ENCODE data around the gene KCNH6. TPM values are rescaled to one million over a fixed set of nuclear protein-coding genes. Genes with fewer than 3 reads are reported as not detected.

Gene KCNH6
- polyA plus RNA-seq, 1 of the 3 experiments (the other 2 are of a cell fraction) = 0.15 TPM

GRCh38 chr17:63552211-63552610 is 29.1 kb downstream of the KCNH6 start (continued):
- TF ChIP-seq ELF1 (IDR thresholded peaks at IDR 0.05) (no peak), NRF1 (IDR thresholded peaks at IDR 0.05; ENCODE audit: low read depth, low read length) (no peak), FOXM1 (IDR thresholded peaks at IDR 0.05; ENCODE audit: low read depth) (no peak)

DNA sequence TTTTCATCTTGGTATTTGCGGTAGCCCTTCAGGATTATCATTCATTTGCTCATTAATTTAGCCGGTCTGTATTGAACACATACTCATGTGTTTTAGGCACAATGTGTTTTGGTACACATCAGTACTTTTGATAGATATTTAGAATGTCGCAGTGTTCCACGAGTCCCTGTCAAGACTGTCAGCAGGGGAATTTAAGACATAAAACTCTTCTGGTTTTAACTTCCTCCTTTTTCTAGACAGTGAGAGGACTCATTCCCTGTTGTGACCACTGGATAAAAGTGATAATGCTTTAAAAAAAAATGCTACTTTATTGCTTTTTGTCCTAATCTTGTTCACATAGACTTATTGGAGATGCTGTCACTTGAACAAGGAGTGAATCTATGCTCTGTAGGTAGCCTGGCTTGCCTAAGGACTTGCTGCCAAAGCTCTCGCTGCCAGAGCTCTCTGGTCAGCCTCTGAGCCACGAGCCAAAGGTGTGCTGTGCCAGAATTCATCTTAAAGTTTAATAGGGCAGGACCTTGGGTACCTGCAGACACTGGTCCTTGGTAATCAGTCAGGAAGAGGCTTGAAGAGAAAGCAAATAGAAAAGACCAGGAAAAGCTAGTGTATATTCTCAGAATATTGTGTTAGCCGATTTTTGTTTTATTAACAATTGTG is 32.5 kb downstream of the KCNH6 start:
- peaks cover 90% of the 10 kb centered on the region for H4K20me1 ChIP-seq (ENCODE audit: insufficient read depth)
- WGBS (ENCODE audit: low lambda C conversion rate) = 97% methylated on average over 7 of the region's 7 CpGs
- POLR2A ChIA-PET = interaction anchor here (0.8 kb wide), 1 partner anchor 16 kb away, joined by 3 read pairs; no protein-coding TSS in a partner anchor

GRCh38 chr17:63557416-63557815 is 34.3 kb downstream of the KCNH6 start:
- Histone ChIP-seq H2AFZ (ENCODE audit: low read depth) (no peak overlapping the region), H3K4me3 (ENCODE audit: low read depth in 2 of 2, low read length in 1 of 2) (no peak overlapping the region), H3K4me1 (ENCODE audit: control insufficient read depth in 1 of 2, insufficient read depth in 2 of 2, low read depth in 1 of 2, low read length in 1 of 2) (peaks cover 9 to 18% of the 10 kb centered on the region in 2 experiments; a peak in 2 of 4 replicates), H3K36me3 (replicated peaks in 1 of 2; ENCODE audit: control insufficient read depth in 1 of 2, insufficient read depth in 2 of 2, low read length in 1 of 2) (peaks cover 7 to 29% of the 10 kb centered on the region in 2 experiments), H3K9ac (no peak overlapping the region), H3K27me3 (ENCODE audit: insufficient read depth) (no peaks in the 10 kb centered on the region), H3K79me2 (ENCODE audit: insufficient read depth) (peaks cover 98% of the 10 kb centered on the region), H3K9me3 (no peaks in the 10 kb centered on the region), H3F3A (replicated peaks; ENCODE audit: insufficient read depth) (peaks cover 11% of the 10 kb centered on the region), H3K27ac (ENCODE audit: low read depth in 2 of 2, low read length in 1 of 2) (no peak overlapping the region), H3K9me2 (no peaks in the 10 kb centered on the region), H4K20me1 (ENCODE audit: insufficient read depth) (peaks cover 96% of the 10 kb centered on the region), H3K4me2 (no peak overlapping the region)
- no peak for DNase-seq
- ChIA-PET POLR2A (no interaction called here), CTCF (interaction anchor here (0.9 to 1.5 kb wide), 2 partner anchors 55 to 125 kb away, joined by 4 read pairs; no protein-coding TSS in a partner anchor)
- WGBS (ENCODE audit: low lambda C conversion rate) = 97% methylated on average over 2 of the region's 2 CpGs
- TF ChIP-seq, protein P1, sequence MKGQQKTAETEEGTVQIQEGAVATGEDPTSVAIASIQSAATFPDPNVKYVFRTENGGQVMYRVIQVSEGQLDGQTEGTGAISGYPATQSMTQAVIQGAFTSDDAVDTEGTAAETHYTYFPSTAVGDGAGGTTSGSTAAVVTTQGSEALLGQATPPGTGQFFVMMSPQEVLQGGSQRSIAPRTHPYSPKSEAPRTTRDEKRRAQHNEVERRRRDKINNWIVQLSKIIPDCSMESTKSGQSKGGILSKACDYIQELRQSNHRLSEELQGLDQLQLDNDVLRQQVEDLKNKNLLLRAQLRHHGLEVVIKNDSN (IDR thresholded peaks at IDR 0.05; ENCODE audit: borderline replicate concordance, low read depth) = no peak
- TF ChIP-seq NRF1 (IDR thresholded peaks at IDR 0.05; ENCODE audit: low read depth, low read length) = no peak
- TF ChIP-seq SIN3A (IDR thresholded peaks at IDR 0.05; ENCODE audit: borderline replicate concordance, low read depth, low read length) = no peak
- no peak for TF ChIP-seq USF2 (IDR thresholded peaks at IDR 0.05; ENCODE audit: borderline replicate concordance, low read depth, low read length)
- TF ChIP-seq REST (IDR thresholded peaks at IDR 0.05; ENCODE audit: low read depth, low read length) = no peak
- TF ChIP-seq MXI1 (IDR thresholded peaks at IDR 0.05; ENCODE audit: low read depth, low read length) = no peak
- TF ChIP-seq FOXM1 (IDR thresholded peaks at IDR 0.05; ENCODE audit: low read depth) = no peak
- no peak for TF ChIP-seq RXRA (IDR thresholded peaks at IDR 0.05; ENCODE audit: borderline replicate concordance, low read depth)
- TF ChIP-seq, protein P2, sequence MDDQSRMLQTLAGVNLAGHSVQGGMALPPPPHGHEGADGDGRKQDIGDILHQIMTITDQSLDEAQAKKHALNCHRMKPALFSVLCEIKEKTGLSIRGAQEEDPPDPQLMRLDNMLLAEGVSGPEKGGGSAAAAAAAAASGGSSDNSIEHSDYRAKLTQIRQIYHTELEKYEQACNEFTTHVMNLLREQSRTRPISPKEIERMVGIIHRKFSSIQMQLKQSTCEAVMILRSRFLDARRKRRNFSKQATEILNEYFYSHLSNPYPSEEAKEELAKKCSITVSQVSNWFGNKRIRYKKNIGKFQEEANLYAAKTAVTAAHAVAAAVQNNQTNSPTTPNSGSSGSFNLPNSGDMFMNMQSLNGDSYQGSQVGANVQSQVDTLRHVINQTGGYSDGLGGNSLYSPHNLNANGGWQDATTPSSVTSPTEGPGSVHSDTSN (IDR thresholded peaks at IDR 0.05) = no peak
- no peak for TF ChIP-seq CHD2 (IDR thresholded peaks at IDR 0.05; ENCODE audit: low read length, partially characterized antibody)
- no peak for TF ChIP-seq TEAD4 (IDR thresholded peaks at IDR 0.05; ENCODE audit: borderline replicate concordance, insufficient read depth)
- TF ChIP-seq SMC3 (IDR thresholded peaks at IDR 0.05; ENCODE audit: low read depth, low read length) = no peak

More for the DNA sequence above, 32.5 kb downstream of the KCNH6 start:
- Histone ChIP-seq H3K27me3 (ENCODE audit: insufficient read depth) (no peaks in the 10 kb centered on the region), H3K9me3 (no peaks in the 10 kb centered on the region), H3K4me3 (ENCODE audit: low read depth in 2 of 2, low read length in 1 of 2) (no peak overlapping the region), H3K27ac (ENCODE audit: low read depth in 2 of 2, low read length in 1 of 2) (no peak overlapping the region), H3K4me1 (ENCODE audit: control insufficient read depth in 1 of 2, insufficient read depth in 2 of 2, low read depth in 1 of 2, low read length in 1 of 2) (peaks cover 9 to 22% of the 10 kb centered on the region in 2 experiments; a peak in 2 of 4 replicates), H3K9me2 (no peaks in the 10 kb centered on the region), H3K36me3 (replicated peaks in 1 of 2; ENCODE audit: control insufficient read depth in 1 of 2, insufficient read depth in 2 of 2, low read length in 1 of 2) (peaks cover 7 to 24% of the 10 kb centered on the region in 2 experiments), H3K79me2 (ENCODE audit: insufficient read depth) (peaks cover 98% of the 10 kb centered on the region), H3F3A (replicated peaks; ENCODE audit: insufficient read depth) (peaks cover 14% of the 10 kb centered on the region), H3K4me2 (no peak overlapping the region), H2AFZ (ENCODE audit: low read depth) (no peak overlapping the region), H3K9ac (no peak overlapping the region)
- no peak for DNase-seq
- TF ChIP-seq IRF3 (IDR thresholded peaks at IDR 0.05; ENCODE audit: low read depth, low read length) (no peak), TAF1 (IDR thresholded peaks at IDR 0.05; ENCODE audit: borderline replicate concordance, low read depth, low read length) (no peak), RCOR1 (IDR thresholded peaks at IDR 0.05; ENCODE audit: low read length) (no peak)
- CTCF ChIA-PET = interaction anchor here (1.2 to 6.0 kb wide), 5 partner anchors 27 to 130 kb away, joined by 3 to 44 read pairs (median 4); no protein-coding TSS in a partner anchor

Data from SK-N-SH (cell line).